Ectodermal cell (in vitro differentiated cells): ENCODE measurements around the gene DLX4.

Experiments
- H3K27ac ChIP-seq: 2 replicates; pipeline ENCODE4 v1.7.0; 2013; ENCODE audit warnings: mild to moderate bottlenecking, low read depth, low read length; ENCODE audit not compliant: insufficient read depth, poor library complexity, severe bottlenecking
- H3K27me3 ChIP-seq: 2 replicates; pipeline ENCODE4 v1.7.0; 2013; ENCODE audit warnings: mild to moderate bottlenecking, low read length; ENCODE audit not compliant: insufficient read depth, control insufficient read depth, poor library complexity, severe bottlenecking
- H3K36me3 ChIP-seq: one replicate; pipeline ENCODE4 v1.7.0; 2013; ENCODE audit warnings: low read length; ENCODE audit not compliant: control insufficient read depth, insufficient read depth
- H3K4me1 ChIP-seq: one replicate; pipeline ENCODE4 v1.7.0; 2013; ENCODE audit warnings: low read length; ENCODE audit not compliant: control insufficient read depth, insufficient read depth
- H3K4me3 ChIP-seq: 2 replicates; pipeline ENCODE4 v1.7.0; 2013; ENCODE audit warnings: low read depth, low read length, control low read depth; ENCODE audit not compliant: insufficient read depth
- H3K9me3 ChIP-seq: 2 replicates; pipeline ENCODE4 v1.7.0; 2013; ENCODE audit warnings: mild to moderate bottlenecking, low read length, moderate library complexity; ENCODE audit not compliant: control insufficient read depth
- WGBS, 2 experiments: methylation state at CpG; one replicate each; pipeline ENCODE4 v1.1.7; 2013; ENCODE audit warnings: missing lambda C conversion rate in 2 of 2; 5-methylcytosine and 5-hydroxymethylcytosine counted together

DLX4 gene

GRCh38 chr17:49959183-49959935, 9.6 kb upstream of the DLX4 start:
- Histone ChIP-seq H3K9me3 (no peaks in the 10 kb centered on the region), H3K27me3 (peaks cover 32% of the 10 kb centered on the region)
- 70 to 75% methylated on average over 8 of the region's 8 CpGs for WGBS, 2 experiments

GRCh38 chr17:49962599-49963308, 6.2 kb upstream of the DLX4 start:
- Histone ChIP-seq H3K4me3 (no peak overlapping the region), H3K36me3 (no peaks in the 10 kb centered on the region), H3K27ac (no peak overlapping the region), H3K9me3 (no peaks in the 10 kb centered on the region), H3K27me3 (peaks cover 66% of the 10 kb centered on the region), H3K4me1 (peaks cover 33% of the 10 kb centered on the region)
- WGBS, 2 experiments, result 11 to 15% methylated on average over 7 to 11 of the region's 11 CpGs

More at GRCh38 chr17:49959183-49959935, 9.6 kb upstream of the DLX4 start:
- no peak overlapping the region for H3K27ac ChIP-seq
- H3K4me1 ChIP-seq, result peaks cover 21% of the 10 kb centered on the region
- no peaks in the 10 kb centered on the region for H3K36me3 ChIP-seq
- no peak overlapping the region for H3K4me3 ChIP-seq

GRCh38 chr17:49963309-49963625, 5.7 kb upstream of the DLX4 start:
- H3K4me1 ChIP-seq, result peaks cover 33% of the 10 kb centered on the region
- no peak overlapping the region for H3K4me3 ChIP-seq
- no peak overlapping the region for H3K27ac ChIP-seq
- H3K9me3 ChIP-seq, result no peaks in the 10 kb centered on the region
- no peaks in the 10 kb centered on the region for H3K36me3 ChIP-seq
- H3K27me3 ChIP-seq, result peaks cover 71% of the 10 kb centered on the region
- WGBS, 2 experiments, result 2 to 7% methylated on average over 4 of the region's 4 CpGs

- H3K4me3 ChIP-seq, result peak overlapping the region; percentile 10
These were observed 5.2 kb upstream of the DLX4 start for GRCh38 chr17:49963626-49964302.

GRCh38 chr17:49964303-49964768, 4.7 kb upstream of the DLX4 start:
- H3K9me3 ChIP-seq, result no peaks in the 10 kb centered on the region
- H3K4me3 ChIP-seq, result no peak overlapping the region
- WGBS, 2 experiments, result 2 to 3% methylated on average over 16 to 18 of the region's 18 CpGs
- peaks cover 82% of the 10 kb centered on the region for H3K27me3 ChIP-seq
- peaks cover 33% of the 10 kb centered on the region for H3K4me1 ChIP-seq
- H3K27ac ChIP-seq, result no peak overlapping the region
- H3K36me3 ChIP-seq, result no peaks in the 10 kb centered on the region

More at GRCh38 chr17:49963626-49964302, 5.2 kb upstream of the DLX4 start:
- H3K9me3 ChIP-seq, result no peaks in the 10 kb centered on the region
- WGBS, 2 experiments, result 2% methylated on average over 52 of the region's 52 CpGs
- no peak overlapping the region for H3K27ac ChIP-seq
- peaks cover 76% of the 10 kb centered on the region for H3K27me3 ChIP-seq
- H3K4me1 ChIP-seq, result peaks cover 33% of the 10 kb centered on the region
- no peaks in the 10 kb centered on the region for H3K36me3 ChIP-seq

- peaks cover 88% of the 10 kb centered on the region for H3K27me3 ChIP-seq
- H3K9me3 ChIP-seq, result no peaks in the 10 kb centered on the region
- peaks cover 34% of the 10 kb centered on the region for H3K4me1 ChIP-seq
- no peaks in the 10 kb centered on the region for H3K36me3 ChIP-seq
- 1% methylated on average over 52 of the region's 52 CpGs for WGBS, 2 experiments
- H3K27ac ChIP-seq, result no peak overlapping the region
- H3K4me3 ChIP-seq, result no peak overlapping the region
These were observed 4.0 kb upstream of the DLX4 start for GRCh38 chr17:49964769-49965523.

GRCh38 chr17:49965524-49965909, 3.5 kb upstream of the DLX4 start:
- Histone ChIP-seq H3K9me3 (no peaks in the 10 kb centered on the region), H3K27me3 (peaks cover 94% of the 10 kb centered on the region), H3K4me3 (no peak overlapping the region), H3K36me3 (no peaks in the 10 kb centered on the region), H3K4me1 (peaks cover 36% of the 10 kb centered on the region), H3K27ac (no peak overlapping the region)
- WGBS, 2 experiments, result 0 to 1% methylated on average over 15 of the region's 16 CpGs

- H3K27ac ChIP-seq, result no peak overlapping the region
- H3K4me3 ChIP-seq, result no peak overlapping the region
- peaks cover 43% of the 10 kb centered on the region for H3K4me1 ChIP-seq
- H3K36me3 ChIP-seq, result no peaks in the 10 kb centered on the region
- WGBS, 2 experiments, result 41 to 51% methylated on average over 3 of the region's 3 CpGs
- H3K9me3 ChIP-seq, result no peaks in the 10 kb centered on the region
- H3K27me3 ChIP-seq, result peaks cover 100% of the 10 kb centered on the region
These were observed 2.2 kb upstream of the DLX4 start for GRCh38 chr17:49966767-49967166.

- no peak overlapping the region for H3K27ac ChIP-seq
- no peak overlapping the region for H3K4me3 ChIP-seq
- 22 to 24% methylated on average over 3 of the region's 3 CpGs for WGBS, 2 experiments
- peaks cover 100% of the 10 kb centered on the region for H3K27me3 ChIP-seq
- no peaks in the 10 kb centered on the region for H3K9me3 ChIP-seq
- H3K4me1 ChIP-seq, result peaks cover 47% of the 10 kb centered on the region
- no peaks in the 10 kb centered on the region for H3K36me3 ChIP-seq
These were observed 1.8 kb upstream of the DLX4 start for GRCh38 chr17:49967205-49967604.
